PC-3 (cell line): Measurements from ENCODE around the gene ARHGEF4.

Source experiments
- CTCF ChIP-seq: fragments of 300-600 bp; sonication (generic); conservative IDR thresholded peaks from 2 replicates; pipeline ENCODE4 v1.5.1; 2017; ENCODE audit warnings: antibody characterized with exemption, low read depth, mild to moderate bottlenecking, low read length
- EZH2 ChIP-seq: fragments of 300-600 bp; sonication (generic); IDR thresholded peaks from one replicate; pipeline ENCODE4 v1.6.1; 2017; ENCODE audit warnings: antibody characterized with exemption, mild to moderate bottlenecking, low read length; ENCODE audit not compliant: unreplicated experiment

DNA sequence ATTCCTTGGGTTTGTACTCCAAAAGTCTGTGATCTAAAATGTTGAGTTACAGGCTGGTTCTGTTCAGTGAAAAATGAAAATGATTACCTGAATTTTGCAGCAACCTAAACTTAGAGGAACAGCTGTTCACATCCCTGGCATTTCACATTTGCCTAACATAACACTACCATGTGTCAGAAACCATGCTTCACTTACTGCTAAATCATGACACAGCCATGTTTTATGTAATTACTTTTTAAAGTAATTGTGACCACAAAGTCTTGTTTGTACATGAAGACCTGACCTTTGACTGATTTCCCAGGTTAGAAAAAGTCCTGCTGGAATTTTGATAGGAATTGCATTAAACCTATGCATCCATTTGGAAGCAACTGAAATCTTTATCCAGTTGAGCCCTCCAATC lies 177.4 kb downstream of the ARHGEF4 start:
- TF ChIP-seq CTCF (no peak), EZH2 (no peak)
